Measurements from ENCODE around the gene ACTR1A. TPM values are rescaled to one million over a fixed set of nuclear protein-coding genes. Genes with fewer than 3 reads are reported as not detected.

The ACTR1A gene
- total RNA-seq, 1 experiment from 2014 or later: 82.1 TPM

DNA sequence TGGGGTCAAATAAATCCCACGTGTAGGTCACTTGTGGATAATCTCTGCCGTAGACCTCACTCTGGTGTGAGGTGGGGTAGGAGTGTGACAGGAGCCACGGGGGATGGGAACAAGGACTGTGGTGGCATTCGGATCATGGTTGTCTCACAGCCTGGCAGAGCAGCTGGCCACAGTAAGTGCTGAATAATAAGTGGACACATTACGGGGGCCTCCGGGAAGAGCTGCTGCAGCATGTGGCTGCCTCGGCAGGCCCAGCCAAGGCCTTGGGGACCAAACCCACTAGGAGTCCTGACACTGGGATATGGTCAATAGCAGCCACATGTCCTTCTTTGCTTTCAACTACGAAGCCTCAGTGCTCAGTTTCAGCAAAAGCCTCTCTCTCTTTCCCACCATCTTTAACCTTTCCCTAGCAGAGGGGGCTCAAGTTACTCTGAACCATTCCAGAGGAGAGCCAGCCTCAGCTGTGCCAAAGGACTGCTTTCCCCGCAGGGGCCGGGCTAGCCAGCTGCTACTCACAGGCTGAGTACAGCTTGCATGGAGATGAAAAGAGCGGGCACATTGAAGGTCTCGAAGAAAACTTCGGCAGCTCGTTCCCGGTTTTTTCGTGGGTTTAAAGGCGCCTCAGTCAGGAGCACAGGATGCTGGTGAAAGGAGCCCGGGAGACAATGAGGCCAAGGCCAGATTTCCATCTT lies 17.3 kb downstream of the ACTR1A start:
- H2BK15ac ChIP-seq (ENCODE audit: low read depth, low read length): no peak overlapping the region
- no peak overlapping the region for H3T11ph ChIP-seq (ENCODE audit: low read length)
- DNase-seq: no peak
- no peak overlapping the region for H3K18ac ChIP-seq (ENCODE audit: insufficient read length, low read depth, low read length)
- H3K4me3 Mint-ChIP-seq: no peak overlapping the region
- no peak overlapping the region for H3K23ac ChIP-seq (ENCODE audit: insufficient read length, low read depth, low read length)
- no peaks in the 10 kb centered on the region; a peak in 1 of 5 replicates for H3K9me3 Mint-ChIP-seq
- no peak overlapping the region for H3K27ac ChIP-seq (ENCODE audit: insufficient read length, low read depth, low read length)
- no peak overlapping the region for H2BK12ac ChIP-seq (ENCODE audit: insufficient read length, low read depth, low read length)
- no peak overlapping the region for H2AFZ ChIP-seq (ENCODE audit: low read length)
- no peak overlapping the region for H4K8ac ChIP-seq (replicated peaks; ENCODE audit: insufficient read length, low read depth, low read length)
- H3K4me2 ChIP-seq (ENCODE audit: insufficient read depth, insufficient read length, low read length): no peak overlapping the region
- no peak overlapping the region for H4K5ac ChIP-seq (ENCODE audit: insufficient read length, low read depth, low read length)
- TF ChIP-seq, protein P1, sequence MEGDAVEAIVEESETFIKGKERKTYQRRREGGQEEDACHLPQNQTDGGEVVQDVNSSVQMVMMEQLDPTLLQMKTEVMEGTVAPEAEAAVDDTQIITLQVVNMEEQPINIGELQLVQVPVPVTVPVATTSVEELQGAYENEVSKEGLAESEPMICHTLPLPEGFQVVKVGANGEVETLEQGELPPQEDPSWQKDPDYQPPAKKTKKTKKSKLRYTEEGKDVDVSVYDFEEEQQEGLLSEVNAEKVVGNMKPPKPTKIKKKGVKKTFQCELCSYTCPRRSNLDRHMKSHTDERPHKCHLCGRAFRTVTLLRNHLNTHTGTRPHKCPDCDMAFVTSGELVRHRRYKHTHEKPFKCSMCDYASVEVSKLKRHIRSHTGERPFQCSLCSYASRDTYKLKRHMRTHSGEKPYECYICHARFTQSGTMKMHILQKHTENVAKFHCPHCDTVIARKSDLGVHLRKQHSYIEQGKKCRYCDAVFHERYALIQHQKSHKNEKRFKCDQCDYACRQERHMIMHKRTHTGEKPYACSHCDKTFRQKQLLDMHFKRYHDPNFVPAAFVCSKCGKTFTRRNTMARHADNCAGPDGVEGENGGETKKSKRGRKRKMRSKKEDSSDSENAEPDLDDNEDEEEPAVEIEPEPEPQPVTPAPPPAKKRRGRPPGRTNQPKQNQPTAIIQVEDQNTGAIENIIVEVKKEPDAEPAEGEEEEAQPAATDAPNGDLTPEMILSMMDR (conservative IDR thresholded peaks at IDR 0.05): no peak
- H4K91ac ChIP-seq (ENCODE audit: insufficient read length, low read depth, low read length): no peak overlapping the region
- H3K23me2 ChIP-seq (ENCODE audit: insufficient read length, low read depth, low read length, poor library complexity, severe bottlenecking): no peaks in the 10 kb centered on the region
- WGBS (ENCODE audit: extremely low coverage, insufficient read length, low lambda C conversion rate): no CpG with 5 or more reads among the region's 18 CpGs
- H3K27me3 ChIP-seq (ENCODE audit: insufficient read depth, low read length): no peaks in the 10 kb centered on the region
- no peak overlapping the region for H2BK20ac ChIP-seq (ENCODE audit: low read depth, low read length, poor library complexity, severe bottlenecking)
- no peak overlapping the region for H2AK5ac ChIP-seq (ENCODE audit: insufficient read length, low read length)
- no peak overlapping the region for H2BK5ac ChIP-seq (ENCODE audit: insufficient read length, low read length)
- no peak overlapping the region for H3K14ac ChIP-seq (ENCODE audit: insufficient read depth, low read length)
- no peaks in the 10 kb centered on the region for H3K27me3 Mint-ChIP-seq (ENCODE audit: low read depth)
- H3K4ac ChIP-seq (ENCODE audit: low read depth, low read length): no peak overlapping the region
- no peak overlapping the region for H3K56ac ChIP-seq (ENCODE audit: insufficient read length, low read depth, low read length)
- no peaks in the 10 kb centered on the region for H3K9me3 ChIP-seq (ENCODE audit: control insufficient read depth, low read depth, low read length)
- no peaks in the 10 kb centered on the region for H4K20me1 ChIP-seq (ENCODE audit: control insufficient read depth, insufficient read depth, insufficient read length)
- no peaks in the 10 kb centered on the region for H3K79me1 ChIP-seq (ENCODE audit: insufficient read depth, low read depth, low read length, poor library complexity, severe bottlenecking)
- H3K36me3 Mint-ChIP-seq (ENCODE audit: insufficient read depth in 1 of 3, low read depth in 3 of 3): peaks cover 41 to 89% (median 87%) of the 10 kb centered on the region in 3 experiments
- H3K9ac ChIP-seq (ENCODE audit: extremely low read depth, insufficient read length, low read length): no peak overlapping the region
- H3K4me1 Mint-ChIP-seq: 0 out of 4 replicates have a peak, but pooled peaks cover 2% of the 10 kb centered on the region in 2 experiments
- H2BK120ac ChIP-seq (ENCODE audit: low read depth, low read length, poor library complexity, severe bottlenecking): no peak overlapping the region
- H3K79me2 ChIP-seq (ENCODE audit: insufficient read depth, low read length): no peaks in the 10 kb centered on the region
- H3K27ac Mint-ChIP-seq: no peak overlapping the region
- no peaks in the 10 kb centered on the region for H3K4me1 ChIP-seq (ENCODE audit: insufficient read depth, low read length)

All from H9 (cell line).